Measurements from ENCODE around the gene OR10C1. TPM values are rescaled to one million over a fixed set of nuclear protein-coding genes. Genes with fewer than 3 reads are reported as not detected.

The OR10C1 gene, protein sequence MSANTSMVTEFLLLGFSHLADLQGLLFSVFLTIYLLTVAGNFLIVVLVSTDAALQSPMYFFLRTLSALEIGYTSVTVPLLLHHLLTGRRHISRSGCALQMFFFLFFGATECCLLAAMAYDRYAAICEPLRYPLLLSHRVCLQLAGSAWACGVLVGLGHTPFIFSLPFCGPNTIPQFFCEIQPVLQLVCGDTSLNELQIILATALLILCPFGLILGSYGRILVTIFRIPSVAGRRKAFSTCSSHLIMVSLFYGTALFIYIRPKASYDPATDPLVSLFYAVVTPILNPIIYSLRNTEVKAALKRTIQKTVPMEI
- not detected in 2 replicates for total RNA-seq

DNA sequence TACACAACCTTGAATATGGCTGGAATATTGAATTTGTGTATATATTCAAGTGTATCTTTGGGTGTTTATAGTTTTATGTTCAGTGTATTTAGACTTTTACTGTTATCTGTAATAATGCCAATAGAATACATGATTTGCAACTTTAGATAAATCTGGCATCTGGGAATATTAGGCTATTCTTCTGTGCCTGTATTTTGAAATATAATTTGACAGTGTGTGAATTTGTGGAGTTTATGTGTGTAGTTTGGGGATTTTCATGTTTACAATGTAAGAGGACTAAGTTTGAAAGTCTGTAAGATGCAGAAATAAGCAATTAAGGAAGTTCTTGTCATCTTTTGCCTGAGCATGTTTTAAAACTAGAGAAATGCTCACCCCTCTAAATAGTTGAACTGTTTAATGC is at the start of gene OR10C1:
Gene OR10C1 (plus strand): TSS at position 301 of the 400 bp plus-strand sequence. CDS start 710 bp downstream, outside the sequence.

DNA sequence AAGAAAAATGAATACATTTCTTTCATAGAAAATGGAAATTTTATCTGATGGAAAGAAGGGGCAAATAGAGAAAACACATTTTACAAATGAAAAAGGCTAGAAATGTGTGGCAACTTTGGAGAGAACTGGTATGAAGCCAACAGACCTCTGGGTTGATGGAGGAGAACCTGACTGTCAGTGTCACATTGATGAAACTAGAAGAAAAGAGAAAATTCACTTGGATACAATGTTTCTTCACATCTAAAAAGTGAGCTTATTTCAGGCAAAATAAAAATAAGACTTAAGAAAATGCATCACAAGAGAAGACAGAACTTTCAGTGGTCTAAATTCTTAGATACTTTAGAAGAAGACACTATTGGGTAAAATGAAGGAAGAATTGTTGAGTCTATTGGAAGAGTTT is 43.8 kb upstream of the OR10C1 start, which contains the start of gene OR12D2:
Gene OR12D2 (plus strand): TSS at position 301 of the 400 bp plus-strand sequence. CDS start 1,069 bp downstream, outside the sequence.

DNA sequence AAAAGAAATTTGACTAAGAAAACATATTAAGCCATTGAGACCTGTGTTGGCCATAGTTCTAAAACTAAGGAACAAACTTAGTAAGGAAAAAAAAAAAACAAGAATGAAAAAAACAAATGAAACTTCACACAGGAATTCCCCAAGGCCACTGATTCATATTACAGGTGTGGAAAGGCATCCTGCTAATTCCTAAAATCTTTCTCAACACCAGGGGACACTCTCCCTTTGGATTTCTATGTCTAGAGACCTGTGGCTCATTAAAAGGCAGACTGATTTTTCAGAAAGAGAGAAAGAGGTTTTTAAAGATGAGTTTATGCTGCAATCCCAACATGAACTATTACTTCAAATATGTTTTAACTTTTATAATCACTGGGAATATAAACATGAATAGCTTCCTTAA is 24.5 kb upstream of the OR10C1 start, which contains the start of gene OR12D1:
Gene OR12D1 (plus strand): TSS at position 341 of the 400 bp plus-strand sequence.

DNA sequence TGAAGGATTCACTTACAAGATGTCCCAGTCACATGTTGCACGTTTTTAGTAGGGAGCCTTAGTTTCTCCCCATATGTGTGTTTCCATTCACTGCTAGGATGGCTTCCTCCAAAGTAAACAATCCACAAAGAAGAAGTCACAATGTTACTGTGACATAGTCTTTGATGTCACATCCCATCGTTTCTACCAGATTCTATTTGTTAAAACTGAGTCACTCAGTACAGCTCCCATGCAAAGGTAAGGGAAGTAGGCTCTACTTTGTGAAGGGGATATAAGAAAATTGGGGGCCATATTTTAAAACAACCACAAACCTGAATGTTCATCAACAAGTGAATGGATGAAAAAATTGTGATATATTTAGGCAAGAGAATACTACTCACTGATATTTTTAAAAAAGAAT is 17.9 kb downstream of the OR10C1 start, which contains the start of the genes OR11A1 and OR2H1:
Gene OR11A1 (minus strand): TSS at position 101 of the 400 bp plus-strand sequence. CDS start 29,430 bp downstream, outside the sequence.
Gene OR2H1 (plus strand): TSS at position 185 of the 400 bp plus-strand sequence. CDS start 4,615 bp downstream, outside the sequence.

DNA sequence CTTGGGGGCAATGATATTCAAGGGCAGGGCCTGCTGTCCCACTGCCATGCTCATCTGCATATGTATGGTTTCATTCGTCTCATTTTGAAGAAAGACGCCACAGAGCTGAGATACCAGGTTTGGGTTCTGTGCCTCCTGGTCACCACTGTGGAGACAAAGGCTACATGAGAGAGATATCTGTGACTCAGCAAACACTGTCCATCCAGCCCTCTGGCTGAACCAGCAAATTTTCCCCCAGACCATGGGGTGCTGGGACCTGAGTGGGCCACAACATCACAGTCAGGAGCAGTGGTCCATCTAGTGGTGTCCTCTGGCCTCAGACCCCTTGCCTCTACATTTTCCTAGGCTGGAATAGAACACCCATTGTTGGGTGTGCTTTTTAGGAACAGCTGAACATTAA is 48.6 kb downstream of the OR10C1 start, which contains the start of gene MAS1L:
Gene MAS1L (minus strand): TSS at position 297 of the 400 bp plus-strand sequence. CDS start 54 bp downstream, at position 243.

Other genes with a start within 250 kb of the OR10C1 start
- gene OR14J1, start 137.6 kb upstream of the OR10C1 start, total RNA-seq, result not detected in 2 replicates
- gene OR5V1, start 70.4 kb upstream of the OR10C1 start, total RNA-seq, result not detected in 2 replicates
- not detected in 2 replicates for gene OR12D3, start 64.0 kb upstream of the OR10C1 start, total RNA-seq
- not detected in 2 replicates for gene OR12D2, start 43.7 kb upstream of the OR10C1 start, total RNA-seq
- gene OR12D1, start 24.4 kb upstream of the OR10C1 start, total RNA-seq, result not detected in 2 replicates
- gene OR11A1, start 17.8 kb downstream of the OR10C1 start, total RNA-seq, result not detected in 2 replicates
- not detected in 2 replicates for gene OR2H1, start 17.8 kb downstream of the OR10C1 start, total RNA-seq
- gene MAS1L, start 48.6 kb downstream of the OR10C1 start, total RNA-seq, result not detected in 2 replicates
- gene UBD, start 120.4 kb downstream of the OR10C1 start, total RNA-seq, result not detected in 2 replicates
- gene OR2H2, start 145.8 kb downstream of the OR10C1 start, total RNA-seq, result not detected in 2 replicates
- gene GABBR1, start 193.9 kb downstream of the OR10C1 start, total RNA-seq, result 8.2 and 16.3 TPM in 2 replicates
- not detected in 2 replicates for gene MOG, start 217.8 kb downstream of the OR10C1 start, total RNA-seq
- not detected in 2 replicates for gene ZFP57, start 241.8 kb downstream of the OR10C1 start, total RNA-seq